ENCODE data around the gene TOM1.

TOM1 gene

GRCh38 chr22:35333220-35333619, 33.5 kb downstream of the TOM1 start:
- no peak for TF ChIP-seq CTCF (IDR thresholded peaks at IDR 0.05; ENCODE audit: insufficient read depth, low read length, poor library complexity, severe bottlenecking)
- Histone ChIP-seq H3K4me3 (replicated peaks; ENCODE audit: low read depth, low read length) (no peak overlapping the region), H3K36me3 (ENCODE audit: control insufficient read depth, insufficient read depth, low read length) (peaks cover 3% of the 10 kb centered on the region), H3K27me3 (replicated peaks; ENCODE audit: control insufficient read depth, insufficient read depth, low read length) (no peaks in the 10 kb centered on the region)
- no peak for DNase-seq (ENCODE audit: extremely low read depth, insufficient read length)

- Histone ChIP-seq H3K27me3 (replicated peaks; ENCODE audit: control insufficient read depth, insufficient read depth, low read length) (no peaks in the 10 kb centered on the region), H3K36me3 (ENCODE audit: control insufficient read depth, insufficient read depth, low read length) (no peaks in the 10 kb centered on the region; the same call in none of the 2 replicates), H3K4me3 (replicated peaks; ENCODE audit: low read depth, low read length) (no peak overlapping the region)
- no peak for TF ChIP-seq CTCF (IDR thresholded peaks at IDR 0.05; ENCODE audit: insufficient read depth, low read length, poor library complexity, severe bottlenecking)
- DNase-seq (ENCODE audit: extremely low read depth, insufficient read length) = peak; percentile 61
These were observed 34.3 kb downstream of the TOM1 start for GRCh38 chr22:35334004-35334403.

GRCh38 chr22:35335468-35335867, 35.8 kb downstream of the TOM1 start:
- DNase-seq (ENCODE audit: extremely low read depth, insufficient read length) = no peak
- no peak overlapping the region for H3K4me3 ChIP-seq (replicated peaks; ENCODE audit: low read depth, low read length)
- no peak for TF ChIP-seq CTCF (IDR thresholded peaks at IDR 0.05; ENCODE audit: insufficient read depth, low read length, poor library complexity, severe bottlenecking)
- no peaks in the 10 kb centered on the region; the same call in none of the 2 replicates for H3K36me3 ChIP-seq (ENCODE audit: control insufficient read depth, insufficient read depth, low read length)
- no peaks in the 10 kb centered on the region for H3K27me3 ChIP-seq (replicated peaks; ENCODE audit: control insufficient read depth, insufficient read depth, low read length)

- no peak for DNase-seq (ENCODE audit: extremely low read depth, insufficient read length)
- Histone ChIP-seq H3K36me3 (ENCODE audit: control insufficient read depth, insufficient read depth, low read length) (no peaks in the 10 kb centered on the region; the same call in none of the 2 replicates), H3K27me3 (replicated peaks; ENCODE audit: control insufficient read depth, insufficient read depth, low read length) (no peaks in the 10 kb centered on the region), H3K4me3 (replicated peaks; ENCODE audit: low read depth, low read length) (no peak overlapping the region)
- no peak for TF ChIP-seq CTCF (IDR thresholded peaks at IDR 0.05; ENCODE audit: insufficient read depth, low read length, poor library complexity, severe bottlenecking)
These were observed 36.5 kb downstream of the TOM1 start for GRCh38 chr22:35335936-35336781.

GRCh38 chr22:35337932-35338331, 38.2 kb downstream of the TOM1 start:
- Histone ChIP-seq H3K4me3 (replicated peaks; ENCODE audit: low read depth, low read length) (no peak overlapping the region), H3K36me3 (ENCODE audit: control insufficient read depth, insufficient read depth, low read length) (peaks cover under 1% of the 10 kb centered on the region), H3K27me3 (replicated peaks; ENCODE audit: control insufficient read depth, insufficient read depth, low read length) (no peaks in the 10 kb centered on the region)
- TF ChIP-seq CTCF (IDR thresholded peaks at IDR 0.05; ENCODE audit: insufficient read depth, low read length, poor library complexity, severe bottlenecking) = peak; percentile 48
- DNase-seq (ENCODE audit: extremely low read depth, insufficient read length) = no peak
